AG04450 (cell line): Measurements from ENCODE around the gene GJC3. TPM values are rescaled to one million over a fixed set of nuclear protein-coding genes. Genes with fewer than 3 reads are reported as not detected.
"Not testable (repeated sequence)": the region's sequence is repeated elsewhere in the genome, so short reads cannot be mapped to it uniquely, and the experiment has no call there.

Source experiments
- CTCF ChIA-PET: fragments of 300-600, 350-600 bp; formaldehyde crosslinking; extraction: SDS; loops from one replicate; lab custom pipeline; 2022; ENCODE audit warnings: antibody characterized with exemption, inconsistent platforms; lab: Charles Lee
- POLR2A ChIA-PET: fragments of 350-600 bp; formaldehyde crosslinking; extraction: SDS; loops from one replicate; lab custom pipeline; 2021; ENCODE audit warnings: antibody characterized with exemption, inconsistent platforms; lab: Yijun Ruan, JAX
- DNase-seq: peaks from one replicate; pipeline ENCODE4 v3.0.0-alpha.2; 2011; ENCODE audit warnings: low read depth, low spot score
- H3K27ac ChIP-seq: one replicate; pipeline ENCODE4 v1.5.1; 2012; ENCODE audit warnings: low read depth, low read length, control low read depth
- H3K27me3 ChIP-seq: one replicate; pipeline ENCODE4 v1.6.0; 2012; ENCODE audit warnings: low read length; ENCODE audit not compliant: control insufficient read depth, insufficient read depth
- H3K4me3 ChIP-seq: 2 replicates; pipeline ENCODE4 v1.5.1; 2011; ENCODE audit warnings: mild to moderate bottlenecking, low read depth, low read length, control low read depth
- H3K9me3 ChIP-seq: 2 replicates; pipeline ENCODE4 v1.5.1; 2012; ENCODE audit warnings: low read length; ENCODE audit not compliant: control insufficient read depth, insufficient read depth
- CTCF ChIP-seq: IDR thresholded peaks from 2 replicates; pipeline ENCODE4 v1.5.1; 2011; ENCODE audit warnings: low read depth, low read length, control low read depth, inconsistent platforms
- polyA plus RNA-seq: library from polyadenylated mRNA; depleted of rRNA; stranded (reverse); fragments of >200 nt; gene quantifications from 2 replicates; pipeline ENCODE4 v1.2.3, GENCODE V29; 2011

GJC3 gene
- polyA plus RNA-seq, 1 experiment = not detected

DNA sequence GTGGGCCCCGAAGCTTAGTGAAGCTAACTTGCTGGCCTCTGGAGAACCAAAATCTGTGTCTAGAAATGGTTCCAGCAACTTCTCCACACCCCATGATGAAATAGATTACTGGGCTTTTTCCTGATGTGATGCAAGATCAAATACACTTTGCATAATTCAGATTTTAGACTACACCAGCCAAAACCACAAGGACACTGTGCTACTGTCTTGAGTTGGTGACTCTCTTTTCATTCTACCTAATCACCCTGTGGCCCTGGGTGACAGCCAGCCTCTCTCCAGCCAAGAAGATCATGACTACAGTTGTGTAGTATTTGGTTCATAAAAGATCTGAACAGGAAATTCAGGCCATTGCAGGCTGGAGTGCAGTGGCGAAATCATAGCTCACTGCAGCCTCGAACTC lies 24.2 kb upstream of the GJC3 start:
- no peaks in the 10 kb centered on the region for H3K27me3 ChIP-seq
- H3K9me3 ChIP-seq = no peaks in the 10 kb centered on the region
- ChIA-PET CTCF (interaction anchor here (1.6 kb wide), 1 partner anchor 37 kb away, joined by 3 read pairs; no protein-coding TSS in a partner anchor), POLR2A (no interaction called here)
- no peak for TF ChIP-seq CTCF
- DNase-seq = no peak
- H3K4me3 ChIP-seq = no peak overlapping the region
- no peak overlapping the region for H3K27ac ChIP-seq

- POLR2A ChIA-PET, H3K9me3 ChIP-seq, H3K4me3 ChIP-seq, H3K27me3 ChIP-seq, H3K27ac ChIP-seq, DNase-seq: not testable (repeated sequence)
- CTCF ChIA-PET = interaction anchor here (1.6 kb wide), 1 partner anchor 38 kb away, joined by 3 read pairs; no protein-coding TSS in a partner anchor
Observed at GRCh38 chr7:99952649-99953048, 23.2 kb upstream of the GJC3 start.

DNA sequence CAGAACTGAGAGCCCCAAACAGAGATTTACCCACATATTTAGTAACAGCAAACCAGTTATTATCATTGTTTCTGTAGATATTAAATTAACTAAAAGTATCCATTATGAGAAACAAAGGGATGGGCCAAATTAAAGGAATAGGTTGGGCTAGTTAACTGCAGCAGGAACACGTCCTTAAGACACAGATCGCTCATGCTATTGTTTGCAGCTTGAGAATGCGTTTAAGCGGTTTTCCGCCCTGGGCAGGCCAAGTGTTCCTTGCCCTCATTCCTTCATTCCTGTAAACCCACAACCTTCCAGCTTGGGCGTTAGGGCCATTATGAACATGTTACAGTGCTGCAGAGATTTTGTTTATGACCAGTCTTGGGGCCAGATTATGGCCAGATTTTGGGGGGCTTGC lies 21.4 kb upstream of the GJC3 start:
- H3K9me3 ChIP-seq, POLR2A ChIA-PET, H3K4me3 ChIP-seq, H3K27ac ChIP-seq, CTCF ChIA-PET, H3K27me3 ChIP-seq, DNase-seq: not testable (repeated sequence)

DNA sequence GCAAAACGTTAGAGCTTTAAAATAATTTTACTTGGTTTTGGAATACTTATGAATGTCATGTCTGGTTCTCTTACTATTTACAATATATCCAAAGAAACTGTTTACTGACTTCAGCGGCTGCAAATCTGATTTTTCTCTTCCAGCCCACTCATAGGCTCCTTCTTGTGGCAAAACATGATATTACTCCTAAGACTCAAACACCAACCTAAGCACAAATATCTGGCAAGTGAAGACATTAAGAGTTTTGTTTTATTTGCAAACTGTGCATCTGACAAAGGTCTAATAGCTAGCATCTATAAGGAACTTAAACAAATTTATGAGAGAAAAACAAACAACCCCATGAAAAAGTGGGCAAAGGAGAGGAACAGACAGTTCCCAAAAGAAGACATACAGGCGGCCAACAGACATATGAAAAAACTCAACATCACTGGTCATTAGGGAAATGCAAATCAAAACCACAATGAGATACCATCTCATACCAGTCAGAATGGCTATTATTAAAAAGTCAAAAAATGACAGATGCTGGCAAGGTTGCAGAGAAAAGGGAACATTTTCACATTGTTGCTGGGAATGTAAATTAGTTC lies 20.3 kb upstream of the GJC3 start:
- ChIA-PET CTCF (interaction anchor here (0.5 to 1.6 kb wide), 8 partner anchors 11 to 68 kb away, joined by 3 to 8 read pairs (median 4); no protein-coding TSS in a partner anchor), POLR2A (no interaction called here)
- no peak for DNase-seq
- no peak overlapping the region for H3K27ac ChIP-seq
- H3K9me3 ChIP-seq = no peaks in the 10 kb centered on the region
- no peak overlapping the region for H3K4me3 ChIP-seq
- peaks cover 2% of the 10 kb centered on the region for H3K27me3 ChIP-seq
- TF ChIP-seq CTCF = peak; percentile 44

DNA sequence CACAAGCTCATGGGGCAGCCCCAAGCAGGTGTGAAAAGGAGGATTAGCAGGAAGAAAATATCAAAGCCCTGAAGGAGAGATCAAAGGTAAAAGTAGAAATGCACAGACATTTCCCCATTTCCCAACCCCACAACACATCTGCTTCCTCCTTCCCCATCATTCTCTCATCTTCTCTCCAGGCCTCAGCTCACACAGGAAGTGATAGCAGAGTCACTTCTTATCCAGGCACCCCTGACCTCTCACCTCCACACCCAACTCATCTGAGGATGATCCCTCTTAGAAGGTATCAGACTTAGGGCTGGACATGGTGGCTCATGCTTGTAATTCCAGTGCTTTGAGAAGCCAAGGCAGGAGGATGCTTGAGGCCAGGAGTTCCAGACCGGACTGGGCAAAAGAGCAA lies 18.2 kb upstream of the GJC3 start:
- Histone ChIP-seq H3K27ac (no peak overlapping the region), H3K4me3 (no peak overlapping the region), H3K27me3 (peaks cover 5% of the 10 kb centered on the region), H3K9me3 (no peaks in the 10 kb centered on the region)
- ChIA-PET POLR2A (no interaction called here), CTCF (interaction anchor here (0.9 kb wide), 1 partner anchor 10 kb away, joined by 4 read pairs; no protein-coding TSS in a partner anchor)
- no peak for TF ChIP-seq CTCF
- no peak for DNase-seq

DNA sequence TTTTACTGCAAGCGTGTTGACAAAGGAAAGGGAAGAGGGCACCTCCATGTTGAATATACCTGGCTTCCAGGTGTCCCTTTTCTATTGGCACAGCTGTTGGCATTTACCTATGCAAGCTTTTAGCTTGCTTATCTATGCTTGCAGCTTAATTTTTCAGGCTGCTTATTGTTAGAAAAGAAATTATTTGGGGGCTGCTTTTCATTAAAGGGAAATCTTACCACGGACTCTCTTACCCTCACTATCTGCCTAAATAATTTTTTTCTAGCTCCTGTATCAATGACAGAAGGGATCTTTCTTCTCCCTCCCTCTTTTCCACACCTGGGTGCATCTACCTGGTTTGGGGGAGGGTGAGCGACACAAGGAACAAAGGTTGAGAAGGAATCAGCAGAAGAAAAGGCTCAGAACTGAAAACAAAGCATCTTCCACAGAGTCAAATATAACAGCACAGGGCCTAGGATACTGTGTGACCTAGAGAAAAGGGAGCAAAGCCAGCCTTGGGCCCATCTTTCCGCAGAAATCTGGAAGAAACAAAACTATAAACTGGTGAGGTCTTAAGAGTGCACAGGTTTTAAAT lies 15.2 kb upstream of the GJC3 start:
- TF ChIP-seq CTCF = no peak
- no peak for DNase-seq
- Histone ChIP-seq H3K27me3 (peaks cover 6% of the 10 kb centered on the region), H3K9me3 (no peaks in the 10 kb centered on the region), H3K4me3 (no peak overlapping the region), H3K27ac (no peak overlapping the region)
- ChIA-PET POLR2A (no interaction called here), CTCF (interaction anchor here (1.0 to 1.1 kb wide), 2 partner anchors 15 to 32 kb away, joined by 3 to 6 read pairs; partner anchors contain the start of gene GJC3)
